HL-60/S4 treated with phorbol 12-myristate 13-acetate at 8.2 ng/mL for 4 days and 3 days (cell line): ENCODE measurements around the gene RAP1GAP.

Experiments
- in situ Hi-C: fragments of 300-500 bp; cut with MboI; formaldehyde crosslinking; loops from 2 replicates; pipeline ENCODE4 v1.15.0; 2022; ENCODE audit warnings: low sequenced_read_pairs

The RAP1GAP gene

GRCh38 chr1:21553116-21553926, 115.8 kb downstream of the RAP1GAP start:
- in situ Hi-C loops = no loop called here

- in situ Hi-C loops = no loop called here
These were observed 116.4 kb downstream of the RAP1GAP start for GRCh38 chr1:21552715-21553114.

- in situ Hi-C loops = no loop called here
These were observed 118.2 kb downstream of the RAP1GAP start for GRCh38 chr1:21550866-21551475.

GRCh38 chr1:21550097-21550496, 119.1 kb downstream of the RAP1GAP start:
- in situ Hi-C loops = no loop called here

GRCh38 chr1:21547876-21548275, 121.3 kb downstream of the RAP1GAP start:
- in situ Hi-C loops = no loop called here
